Endodermal cell (in vitro differentiated cells): Measurements from ENCODE around the gene KDM2B. TPM values are rescaled to one million over a fixed set of nuclear protein-coding genes. Genes with fewer than 3 reads are reported as not detected.

Experiments
- DNase-seq: peaks from one replicate; pipeline ENCODE4 v3.0.0-alpha.2; 2017
- H3K27ac ChIP-seq: 2 replicates; pipeline ENCODE4 v1.5.1; 2013; ENCODE audit warnings: mild to moderate bottlenecking, low read depth, low read length, moderate library complexity
- H3K27me3 ChIP-seq: 2 replicates; pipeline ENCODE4 v1.6.1; 2013; ENCODE audit warnings: mild to moderate bottlenecking, low read length, moderate library complexity; ENCODE audit not compliant: insufficient read depth, control insufficient read depth, poor library complexity, severe bottlenecking
- H3K36me3 ChIP-seq: 2 replicates; pipeline ENCODE4 v1.7.0; 2013; ENCODE audit warnings: mild to moderate bottlenecking, low read length, moderate library complexity; ENCODE audit not compliant: control insufficient read depth, insufficient read depth
- H3K4me1 ChIP-seq: one replicate; pipeline ENCODE4 v1.7.0; 2013; ENCODE audit warnings: low read length; ENCODE audit not compliant: control insufficient read depth, insufficient read depth
- H3K4me3 ChIP-seq: 2 replicates; pipeline ENCODE4 v1.5.1; 2013; ENCODE audit warnings: mild to moderate bottlenecking, low read length, moderate library complexity
- H3K9ac ChIP-seq: 2 replicates; pipeline ENCODE4 v1.6.1; 2013; ENCODE audit warnings: mild to moderate bottlenecking, low read length, moderate library complexity; ENCODE audit not compliant: poor library complexity, severe bottlenecking; ENCODE audit errors: extremely low read depth
- H3K9me3 ChIP-seq: 2 replicates; pipeline ENCODE4 v1.6.1; 2013; ENCODE audit warnings: mild to moderate bottlenecking, low read length, moderate library complexity; ENCODE audit not compliant: control insufficient read depth
- H3K27ac Mint-ChIP-seq: 2 replicates; pipeline ENCODE4 v1.8.0; 2020; ENCODE audit warnings: mixed read lengths
- H3K27me3 Mint-ChIP-seq: 2 replicates; pipeline ENCODE4 v1.8.0; 2021; ENCODE audit warnings: mild to moderate bottlenecking, mixed read lengths; ENCODE audit not compliant: insufficient read depth
- H3K36me3 Mint-ChIP-seq: 2 replicates; pipeline ENCODE4 v1.8.0; 2020; ENCODE audit warnings: low read depth, mixed read lengths
- H3K4me1 Mint-ChIP-seq: 2 replicates; pipeline ENCODE4 v1.8.0; 2020; ENCODE audit warnings: mixed read lengths
- H3K4me3 Mint-ChIP-seq: 2 replicates; pipeline ENCODE4 v1.8.0; 2020; ENCODE audit warnings: mild to moderate bottlenecking, moderate library complexity, mixed read lengths
- H3K9me3 Mint-ChIP-seq: 2 replicates; pipeline ENCODE4 v1.8.0; 2020; ENCODE audit warnings: mild to moderate bottlenecking, mixed read lengths
- WGBS, 2 experiments: methylation state at CpG; one replicate each; pipeline versions ENCODE4 v1.1.5 to v1.1.7; 2013; ENCODE audit warnings: missing lambda C conversion rate in 2 of 2, mixed read lengths in 1 of 2; ENCODE audit not compliant: insufficient coverage in 1 of 2, insufficient read length in 1 of 2; 5-methylcytosine and 5-hydroxymethylcytosine counted together
- total RNA-seq, 2 donors: library from RNA; stranded (reverse); fragmentation: NEBNext Ultra II Directional in 1 of 2; extraction: Animal tissue kit (Norgen Biotek cat#: 25700) in 1 of 2; gene quantifications; 2 replicates in 1 of 2; 3 replicates in 1 of 2; pipeline ENCODE4 v1.2.1, GENCODE V29; 2021
- TF ChIP-seq, protein P1 (sequence below): fragments of 200-600 bp; sonication (generic); conservative IDR thresholded peaks from 2 replicates; pipeline ENCODE4 v1.5.0; 2021; ENCODE audit warnings: antibody characterized with exemption, mild to moderate bottlenecking

KDM2B gene
- total RNA-seq, 2 donors from 2014 or later = 103 to 125 TPM

GRCh38 chr12:121523741-121524140 lies 57.1 kb downstream of the KDM2B start:
- H3K27me3 Mint-ChIP-seq = no peaks in the 10 kb centered on the region
- H3K9ac ChIP-seq = no peak overlapping the region
- no peaks in the 10 kb centered on the region for H3K9me3 ChIP-seq
- no peak overlapping the region for H3K4me3 Mint-ChIP-seq
- DNase-seq = no peak
- no peaks in the 10 kb centered on the region for H3K27me3 ChIP-seq
- H3K4me3 ChIP-seq = no peak overlapping the region
- peaks cover 5% of the 10 kb centered on the region for H3K4me1 Mint-ChIP-seq
- no peaks in the 10 kb centered on the region for H3K9me3 Mint-ChIP-seq
- H3K36me3 Mint-ChIP-seq = peaks cover 61% of the 10 kb centered on the region
- H3K4me1 ChIP-seq = no peaks in the 10 kb centered on the region
- peaks cover 28% of the 10 kb centered on the region for H3K36me3 ChIP-seq
- H3K27ac ChIP-seq = peak overlapping the region; percentile 18
- WGBS, 2 experiments = 93 to 98% methylated on average over 16 of the region's 16 CpGs
- TF ChIP-seq, protein P1, sequence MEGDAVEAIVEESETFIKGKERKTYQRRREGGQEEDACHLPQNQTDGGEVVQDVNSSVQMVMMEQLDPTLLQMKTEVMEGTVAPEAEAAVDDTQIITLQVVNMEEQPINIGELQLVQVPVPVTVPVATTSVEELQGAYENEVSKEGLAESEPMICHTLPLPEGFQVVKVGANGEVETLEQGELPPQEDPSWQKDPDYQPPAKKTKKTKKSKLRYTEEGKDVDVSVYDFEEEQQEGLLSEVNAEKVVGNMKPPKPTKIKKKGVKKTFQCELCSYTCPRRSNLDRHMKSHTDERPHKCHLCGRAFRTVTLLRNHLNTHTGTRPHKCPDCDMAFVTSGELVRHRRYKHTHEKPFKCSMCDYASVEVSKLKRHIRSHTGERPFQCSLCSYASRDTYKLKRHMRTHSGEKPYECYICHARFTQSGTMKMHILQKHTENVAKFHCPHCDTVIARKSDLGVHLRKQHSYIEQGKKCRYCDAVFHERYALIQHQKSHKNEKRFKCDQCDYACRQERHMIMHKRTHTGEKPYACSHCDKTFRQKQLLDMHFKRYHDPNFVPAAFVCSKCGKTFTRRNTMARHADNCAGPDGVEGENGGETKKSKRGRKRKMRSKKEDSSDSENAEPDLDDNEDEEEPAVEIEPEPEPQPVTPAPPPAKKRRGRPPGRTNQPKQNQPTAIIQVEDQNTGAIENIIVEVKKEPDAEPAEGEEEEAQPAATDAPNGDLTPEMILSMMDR = no peak
- no peak overlapping the region for H3K27ac Mint-ChIP-seq

DNA sequence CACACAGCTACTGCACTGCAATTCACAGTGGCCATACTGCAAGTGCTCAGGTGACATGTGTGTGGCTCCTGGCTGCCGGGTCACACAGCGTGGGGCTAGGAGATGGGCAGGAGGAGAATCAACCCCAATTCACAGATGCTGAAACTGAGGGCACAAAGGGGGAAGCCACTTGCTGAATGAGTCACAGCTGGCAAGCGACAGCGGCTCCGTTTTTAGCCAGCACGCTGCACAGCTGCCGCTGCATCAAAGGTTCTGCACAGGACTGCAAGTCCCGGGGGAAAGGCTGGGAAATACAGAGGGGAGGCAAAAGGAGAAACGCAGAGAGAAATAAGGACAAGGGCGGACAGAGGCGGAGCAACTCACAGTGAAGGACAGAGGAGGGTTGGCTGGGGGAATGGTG lies 57.9 kb downstream of the KDM2B start:
- TF ChIP-seq, protein P1 = no peak
- H3K4me1 ChIP-seq = peaks cover 6% of the 10 kb centered on the region
- H3K9me3 ChIP-seq = no peaks in the 10 kb centered on the region
- Mint-ChIP-seq H3K36me3 (peaks cover 65% of the 10 kb centered on the region), H3K4me1 (peaks cover 10% of the 10 kb centered on the region), H3K27me3 (no peaks in the 10 kb centered on the region), H3K4me3 (no peak overlapping the region), H3K9me3 (no peaks in the 10 kb centered on the region), H3K27ac (peak overlapping the region; percentile 52)
- H3K4me3 ChIP-seq = no peak overlapping the region
- no peak overlapping the region for H3K9ac ChIP-seq
- no peak overlapping the region for H3K27ac ChIP-seq
- WGBS, 2 experiments = 96% methylated on average over 11 of the region's 11 CpGs
- DNase-seq = no peak
- H3K36me3 ChIP-seq = peaks cover 26% of the 10 kb centered on the region
- no peaks in the 10 kb centered on the region for H3K27me3 ChIP-seq

DNA sequence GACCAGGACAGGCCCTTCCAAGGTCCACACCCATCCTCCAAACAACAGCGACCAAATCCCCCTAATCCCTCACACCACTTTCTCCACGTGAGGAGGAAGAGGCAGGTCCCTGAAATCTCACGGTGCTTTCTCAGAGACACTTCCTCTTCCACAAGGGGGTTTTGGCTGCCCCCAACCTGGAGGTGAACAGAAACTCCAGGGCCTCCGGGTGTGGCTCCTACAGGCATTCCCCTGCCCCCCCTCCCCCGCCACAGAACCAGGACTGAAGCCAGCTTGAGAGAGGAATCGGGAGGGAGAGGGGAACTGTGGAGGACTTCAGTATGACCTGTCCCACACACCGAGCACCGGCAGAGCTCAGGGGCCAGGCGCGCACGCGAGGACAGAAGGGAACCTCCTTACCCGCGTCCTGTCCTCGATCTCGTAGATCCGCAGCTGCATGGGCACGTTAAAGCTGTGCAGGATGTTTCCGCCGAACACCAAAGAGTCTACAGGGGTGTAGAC lies 60.2 kb downstream of the KDM2B start:
- Mint-ChIP-seq H3K4me3 (no peak overlapping the region), H3K36me3 (peaks cover 72% of the 10 kb centered on the region), H3K27me3 (no peaks in the 10 kb centered on the region), H3K27ac (peak overlapping the region; percentile 83), H3K9me3 (peaks cover 8% of the 10 kb centered on the region), H3K4me1 (peaks cover 10% of the 10 kb centered on the region)
- H3K36me3 ChIP-seq = peaks cover 37% of the 10 kb centered on the region
- peaks cover 11% of the 10 kb centered on the region for H3K9me3 ChIP-seq
- no peaks in the 10 kb centered on the region for H3K27me3 ChIP-seq
- H3K27ac ChIP-seq = no peak overlapping the region
- peaks cover 7% of the 10 kb centered on the region for H3K4me1 ChIP-seq
- 89 to 94% methylated on average over 10 to 19 of the region's 20 CpGs for WGBS, 2 experiments
- no peak overlapping the region for H3K9ac ChIP-seq
- DNase-seq = no peak
- TF ChIP-seq, protein P1 = no peak
- no peak overlapping the region for H3K4me3 ChIP-seq
